Epithelial cell of alveolus of lung (primary cell): ENCODE results near the gene ITGA3. TPM values are rescaled to one million over a fixed set of nuclear protein-coding genes. Genes with fewer than 3 reads are reported as not detected.

ENCODE experiments used
- total RNA-seq: library from RNA; depleted of rRNA; stranded (reverse); fragments of >200 nt; gene quantifications from 2 replicates; pipeline ENCODE4 v1.2.1, GENCODE V29; 2015

ITGA3 gene
- 21.9 and 163 TPM in 2 replicates for total RNA-seq

GRCh38 chr17:50055426-50056216 is at the start of gene ITGA3:
ITGA3 (plus strand) TSS chr17:50056110; CDS start chr17:50056440, 330 bp downstream.

GRCh38 chr17:50094753-50095619 is 39.1 kb downstream of the ITGA3 start, which contains the start of gene PDK2:
PDK2 (plus strand) TSS chr17:50095351; CDS start chr17:50095436, 85 bp downstream.

GRCh38 chr17:50129728-50130558 is 74.0 kb downstream of the ITGA3 start, which contains the start of gene SAMD14:
SAMD14 (minus strand) TSS chr17:50130160; CDS start chr17:50124959, 5,201 bp downstream.

Other genes with a start within 250 kb of the ITGA3 start
- gene TAC4, start 208.0 kb upstream of the ITGA3 start, total RNA-seq = not detected in 2 replicates
- gene DLX4, start 86.9 kb upstream of the ITGA3 start, total RNA-seq = not detected in 2 replicates
- gene DLX3, start 60.9 kb upstream of the ITGA3 start, total RNA-seq = not detected in 2 replicates
- gene PDK2, start 39.2 kb downstream of the ITGA3 start, total RNA-seq = 19.8 and 28.4 TPM in 2 replicates
- gene SAMD14, start 74.0 kb downstream of the ITGA3 start, total RNA-seq = 7.4 and 10.7 TPM in 2 replicates
- 31.7 and 41.8 TPM in 2 replicates for gene PPP1R9B, start 94.6 kb downstream of the ITGA3 start, total RNA-seq
- 0.32 TPM in 1 of 2 replicates, not detected in the other for gene SGCA, start 109.9 kb downstream of the ITGA3 start, total RNA-seq
- 2,527 and 2,573 TPM in 2 replicates for gene COL1A1, start 145.5 kb downstream of the ITGA3 start, total RNA-seq
- gene TMEM92, start 218.4 kb downstream of the ITGA3 start, total RNA-seq = 0.16 and 1.4 TPM in 2 replicates